ENCODE data around the gene CCKAR.

DNA sequence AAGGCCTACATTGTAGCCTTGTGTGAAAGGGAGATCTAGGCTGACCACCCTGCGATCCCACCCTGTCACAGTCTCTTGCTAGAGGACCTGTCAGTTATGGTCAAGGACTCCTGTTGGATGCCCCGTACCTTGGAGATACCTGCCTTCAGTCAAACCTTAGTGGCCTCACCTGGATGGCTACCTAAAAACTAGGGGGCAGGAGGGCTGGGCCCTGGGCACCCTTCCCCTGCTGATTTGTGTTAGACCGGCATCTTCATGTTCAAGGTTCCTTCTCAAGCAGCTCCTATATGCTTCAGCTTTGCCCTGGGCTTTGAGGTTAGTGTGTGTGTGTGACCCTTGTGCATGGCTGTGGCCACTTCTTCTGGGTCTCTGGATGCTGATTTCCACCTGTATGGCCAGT lies 35.3 kb downstream of the CCKAR start:
- TF ChIP-seq, protein P1, sequence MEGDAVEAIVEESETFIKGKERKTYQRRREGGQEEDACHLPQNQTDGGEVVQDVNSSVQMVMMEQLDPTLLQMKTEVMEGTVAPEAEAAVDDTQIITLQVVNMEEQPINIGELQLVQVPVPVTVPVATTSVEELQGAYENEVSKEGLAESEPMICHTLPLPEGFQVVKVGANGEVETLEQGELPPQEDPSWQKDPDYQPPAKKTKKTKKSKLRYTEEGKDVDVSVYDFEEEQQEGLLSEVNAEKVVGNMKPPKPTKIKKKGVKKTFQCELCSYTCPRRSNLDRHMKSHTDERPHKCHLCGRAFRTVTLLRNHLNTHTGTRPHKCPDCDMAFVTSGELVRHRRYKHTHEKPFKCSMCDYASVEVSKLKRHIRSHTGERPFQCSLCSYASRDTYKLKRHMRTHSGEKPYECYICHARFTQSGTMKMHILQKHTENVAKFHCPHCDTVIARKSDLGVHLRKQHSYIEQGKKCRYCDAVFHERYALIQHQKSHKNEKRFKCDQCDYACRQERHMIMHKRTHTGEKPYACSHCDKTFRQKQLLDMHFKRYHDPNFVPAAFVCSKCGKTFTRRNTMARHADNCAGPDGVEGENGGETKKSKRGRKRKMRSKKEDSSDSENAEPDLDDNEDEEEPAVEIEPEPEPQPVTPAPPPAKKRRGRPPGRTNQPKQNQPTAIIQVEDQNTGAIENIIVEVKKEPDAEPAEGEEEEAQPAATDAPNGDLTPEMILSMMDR (conservative IDR thresholded peaks at IDR 0.05; ENCODE audit: low read depth in 2 of 2), result no peak
- TF ChIP-seq STAT1 (IDR thresholded peaks at IDR 0.05; ENCODE audit: unreplicated experiment) (no peak), EZH2 (IDR thresholded peaks at IDR 0.05; ENCODE audit: low read depth, unreplicated experiment) (no peak), EZH2phosphoT487 (IDR thresholded peaks at IDR 0.05; ENCODE audit: unreplicated experiment) (no peak), POLR2AphosphoS5 (IDR thresholded peaks at IDR 0.05; ENCODE audit: low read depth) (no peak)
